LNCAP (cell line): ENCODE results near the gene TXK.
A peak's percentile ranks its signal among the peaks of the same experiment; 100 is the strongest.

Experiments used
- TF ChIP-seq, protein P1 (sequence below): fragments of 450-650 bp; IDR thresholded peaks from 2 replicates; pipeline ENCODE4 v1.5.1; 2017; ENCODE audit warnings: mild to moderate bottlenecking

Gene TXK

DNA sequence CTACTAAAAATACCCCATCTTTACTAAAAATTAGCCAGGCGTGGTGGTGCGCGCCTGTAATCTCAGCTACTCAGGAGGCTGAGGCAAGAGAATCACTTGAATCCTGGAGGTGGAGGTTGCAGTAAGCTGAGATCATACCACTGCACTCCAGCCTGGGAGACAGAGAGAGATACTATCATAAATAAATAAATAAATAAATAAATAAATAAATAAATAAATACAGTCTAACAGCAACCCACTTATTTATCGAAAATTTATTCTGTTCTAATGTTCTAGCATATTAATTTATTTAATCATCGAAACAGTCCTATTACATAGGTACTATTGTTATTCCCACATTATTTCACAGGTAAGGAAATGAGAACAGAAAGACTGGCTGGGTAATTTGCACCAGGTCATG is 18.2 kb upstream of the TXK start:
- TF ChIP-seq, protein P1, sequence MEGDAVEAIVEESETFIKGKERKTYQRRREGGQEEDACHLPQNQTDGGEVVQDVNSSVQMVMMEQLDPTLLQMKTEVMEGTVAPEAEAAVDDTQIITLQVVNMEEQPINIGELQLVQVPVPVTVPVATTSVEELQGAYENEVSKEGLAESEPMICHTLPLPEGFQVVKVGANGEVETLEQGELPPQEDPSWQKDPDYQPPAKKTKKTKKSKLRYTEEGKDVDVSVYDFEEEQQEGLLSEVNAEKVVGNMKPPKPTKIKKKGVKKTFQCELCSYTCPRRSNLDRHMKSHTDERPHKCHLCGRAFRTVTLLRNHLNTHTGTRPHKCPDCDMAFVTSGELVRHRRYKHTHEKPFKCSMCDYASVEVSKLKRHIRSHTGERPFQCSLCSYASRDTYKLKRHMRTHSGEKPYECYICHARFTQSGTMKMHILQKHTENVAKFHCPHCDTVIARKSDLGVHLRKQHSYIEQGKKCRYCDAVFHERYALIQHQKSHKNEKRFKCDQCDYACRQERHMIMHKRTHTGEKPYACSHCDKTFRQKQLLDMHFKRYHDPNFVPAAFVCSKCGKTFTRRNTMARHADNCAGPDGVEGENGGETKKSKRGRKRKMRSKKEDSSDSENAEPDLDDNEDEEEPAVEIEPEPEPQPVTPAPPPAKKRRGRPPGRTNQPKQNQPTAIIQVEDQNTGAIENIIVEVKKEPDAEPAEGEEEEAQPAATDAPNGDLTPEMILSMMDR = no peak

DNA sequence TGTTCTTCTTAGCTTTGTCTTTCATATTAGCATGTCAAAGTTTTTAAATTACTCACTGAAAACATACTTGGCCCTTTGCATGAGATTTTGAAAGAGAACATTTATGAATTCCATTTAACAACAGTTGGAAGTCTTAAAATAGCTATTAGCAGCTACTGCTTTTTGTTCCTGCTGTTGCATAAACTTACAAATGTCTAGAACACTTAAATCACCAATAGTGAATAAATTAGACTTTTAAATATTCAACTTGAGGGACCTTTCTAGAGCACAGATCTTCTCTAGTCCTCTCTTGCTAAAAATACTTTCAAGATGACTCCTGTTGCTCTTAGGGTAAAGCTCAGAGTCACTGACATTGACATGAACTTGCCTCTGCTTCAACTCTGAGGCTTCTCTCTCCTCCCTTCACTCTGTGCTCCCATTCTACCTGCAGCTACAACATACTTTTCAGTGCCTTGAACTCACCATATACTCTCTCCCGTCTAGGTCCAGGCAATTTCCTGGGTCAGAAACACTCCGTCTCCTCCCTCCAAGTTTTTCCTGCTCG is 15.8 kb upstream of the TXK start:
- TF ChIP-seq, protein P1 = no peak

DNA sequence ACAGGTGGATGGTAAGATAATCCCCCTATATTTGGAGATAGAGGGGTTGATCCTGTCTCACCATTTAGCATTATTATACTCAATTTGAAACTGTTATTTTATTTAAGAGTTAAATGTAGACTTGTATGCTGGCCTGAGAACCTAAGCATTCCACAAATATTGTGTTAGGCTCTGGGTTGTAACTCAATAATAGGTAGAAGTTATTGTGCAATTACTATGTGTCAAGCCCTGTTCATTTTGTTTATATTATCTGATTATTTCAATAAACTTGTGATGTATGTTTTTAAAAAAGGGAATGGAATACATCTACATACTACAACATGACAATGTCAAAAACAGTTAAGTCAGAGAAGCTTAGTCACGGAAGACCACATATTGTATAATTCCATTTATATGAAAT is 13.6 kb upstream of the TXK start:
- TF ChIP-seq, protein P1 = no peak

DNA sequence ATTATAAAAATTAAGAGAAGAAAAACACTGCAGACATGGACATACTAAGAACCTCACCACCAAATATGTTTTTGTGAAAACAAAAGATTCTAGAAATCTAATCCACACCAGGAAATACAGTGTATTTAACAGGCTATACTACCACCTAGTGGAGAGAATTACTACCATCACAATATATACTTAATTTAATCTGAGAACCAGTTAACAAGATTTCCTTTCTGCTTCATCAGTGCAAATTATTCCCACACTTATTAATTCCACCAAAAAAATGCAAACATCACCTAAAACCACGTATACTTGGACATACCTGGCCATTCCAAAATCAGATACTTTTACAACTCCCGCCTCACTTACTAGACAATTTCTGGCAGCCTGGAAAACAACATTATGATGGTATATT is 7.0 kb upstream of the TXK start:
- TF ChIP-seq, protein P1 = peak; percentile 56

DNA sequence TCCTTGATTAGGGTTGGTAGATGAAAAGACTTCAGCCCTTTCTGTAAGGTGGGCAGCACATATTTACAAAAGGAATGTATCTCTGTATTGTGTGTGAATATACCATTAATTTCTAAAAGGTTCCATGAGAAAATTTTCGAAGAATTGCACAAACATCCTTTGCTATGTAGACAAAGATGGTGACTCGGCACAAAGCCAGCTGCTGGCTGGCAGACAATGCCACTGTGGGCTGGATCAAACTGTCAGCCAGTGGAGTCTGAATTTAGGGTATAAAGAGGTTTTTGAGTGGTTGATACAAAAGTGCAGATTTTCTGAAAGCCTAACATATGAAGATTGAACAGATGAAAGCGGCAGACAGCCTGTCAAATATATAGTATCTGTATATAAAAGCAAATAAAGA is 5.6 kb upstream of the TXK start:
- TF ChIP-seq, protein P1 = no peak

DNA sequence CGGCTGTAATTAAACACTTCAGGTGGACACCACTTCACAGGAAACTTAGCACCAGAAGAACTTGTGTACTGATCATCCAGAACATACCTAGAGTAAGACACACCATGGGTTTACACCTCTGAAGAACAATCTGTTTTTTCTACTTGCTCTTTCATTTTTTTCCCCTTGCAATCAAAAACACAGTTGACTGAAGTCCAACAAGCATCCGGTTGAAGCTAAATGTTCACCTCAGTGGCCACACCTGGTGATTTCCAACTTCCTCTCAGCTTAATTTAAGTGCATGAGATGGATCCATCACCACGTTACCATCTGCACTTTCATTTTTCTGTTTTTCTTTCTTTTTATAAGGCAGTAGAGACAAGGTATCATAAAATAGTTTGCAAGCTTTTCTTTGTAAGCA is 4.9 kb upstream of the TXK start:
- TF ChIP-seq, protein P1 = no peak

DNA sequence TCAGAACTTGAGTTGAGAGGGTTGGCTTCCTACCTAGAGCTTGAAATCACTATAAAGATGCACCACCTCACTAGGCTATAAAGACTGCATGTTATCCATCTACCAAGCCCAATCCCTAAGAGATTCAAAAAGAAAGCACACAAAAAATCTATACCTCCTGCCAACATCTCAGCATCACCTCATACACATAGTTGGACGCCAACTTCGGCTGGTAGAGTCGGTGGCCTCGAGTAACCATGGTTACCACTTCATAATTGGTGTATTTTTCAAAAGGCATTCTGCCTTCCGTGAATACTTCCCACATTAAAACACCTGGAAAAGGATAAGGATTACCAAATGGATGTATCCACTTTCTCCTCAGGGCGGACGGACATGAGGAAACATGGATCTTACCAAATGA is 4.5 kb upstream of the TXK start:
- TF ChIP-seq, protein P1 = no peak

DNA sequence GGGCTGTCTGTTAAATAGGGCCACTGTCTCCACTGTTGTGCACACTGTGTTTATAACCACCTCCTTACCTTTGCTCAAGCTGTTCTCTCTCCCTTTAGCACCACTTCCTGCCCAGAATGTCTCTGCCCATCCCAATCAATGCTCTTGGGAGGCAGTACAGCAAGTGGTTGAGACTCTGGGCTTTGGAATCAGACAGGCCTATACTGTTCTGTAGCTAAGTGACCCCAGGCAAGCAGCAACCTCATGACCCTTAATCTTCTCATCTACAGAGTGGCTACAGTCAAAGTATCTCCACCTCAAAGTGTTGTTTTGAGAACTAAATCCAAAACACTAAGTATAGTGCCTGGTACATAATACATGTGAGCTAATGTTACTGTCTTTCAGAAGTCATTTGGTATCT is 3.8 kb upstream of the TXK start:
- TF ChIP-seq, protein P1 = no peak
